ENCODE results near the gene DUS2. TPM values are rescaled to one million over a fixed set of nuclear protein-coding genes. Genes with fewer than 3 reads are reported as not detected.
"Not testable (repeated sequence)": the region's sequence is repeated elsewhere in the genome, so short reads cannot be mapped to it uniquely, and the experiment has no call there.

The DUS2 gene
- total RNA-seq, 4 donors from 2014 or later = 7.2 to 15.0 (median 8.7) TPM

DNA sequence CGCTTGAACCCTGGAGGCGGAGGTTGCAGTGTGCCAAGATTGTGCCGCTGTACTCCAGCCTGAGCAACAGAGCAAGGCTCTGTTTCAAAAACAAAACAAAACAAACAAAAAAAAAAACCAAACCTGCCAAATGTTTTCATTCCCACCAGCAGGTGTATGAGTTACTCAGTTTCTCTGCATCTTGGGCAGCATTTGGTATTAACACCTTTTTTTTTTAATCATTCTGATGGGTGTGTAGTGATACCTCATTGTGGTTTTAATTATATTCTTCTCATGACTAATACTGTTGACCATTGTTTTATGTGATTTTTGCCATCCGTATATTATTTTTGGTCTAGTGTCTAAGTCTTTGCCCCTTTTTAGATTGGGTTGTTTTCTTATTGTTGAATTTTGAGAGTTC, 77.4 kb downstream of the DUS2 start:
- Histone ChIP-seq H3K4me1 (peaks cover 0 to 17% (median under 1%) of the 10 kb centered on the region in 3 donors), H3K4me3 (no peak overlapping the region), H3K27ac (no peak overlapping the region), H3K36me3 (no peaks in the 10 kb centered on the region), H3K27me3 (no peaks in the 10 kb centered on the region), H3K9me3 (no peaks in the 10 kb centered on the region)
- no peak for ATAC-seq
- TF ChIP-seq CTCF (IDR thresholded peaks at IDR 0.05) (no peak), EP300 (IDR thresholded peaks at IDR 0.05) (no peak), POLR2A (IDR thresholded peaks at IDR 0.05) (no peak), POLR2AphosphoS5 (IDR thresholded peaks at IDR 0.05) (no peak)
- 78 to 86% methylated on average over 4 of the region's 4 CpGs for WGBS, 2 donors (ENCODE audit: low coverage in 1 of 2)

GRCh38 chr16:68105611-68106010, 82.5 kb downstream of the DUS2 start:
- Histone ChIP-seq H3K4me1 (peaks cover 0 to 5% (median 0%) of the 10 kb centered on the region in 3 donors), H3K27me3 (no peaks in the 10 kb centered on the region), H3K9me3 (peaks cover 0 to 11% (median 0%) of the 10 kb centered on the region in 3 donors), H3K36me3 (no peaks in the 10 kb centered on the region), H3K4me3 (no peak overlapping the region), H3K27ac (no peak overlapping the region)
- ATAC-seq = no peak
- WGBS, 2 donors (ENCODE audit: low coverage in 1 of 2) = 90 to 93% methylated on average over 3 of the region's 3 CpGs
- TF ChIP-seq CTCF (IDR thresholded peaks at IDR 0.05) (no peak), POLR2A (IDR thresholded peaks at IDR 0.05) (no peak), EP300 (IDR thresholded peaks at IDR 0.05) (no peak), POLR2AphosphoS5 (IDR thresholded peaks at IDR 0.05) (no peak)

- not testable (repeated sequence) for H3K27me3 ChIP-seq, H3K4me1 ChIP-seq, H3K4me3 ChIP-seq, H3K27ac ChIP-seq, ATAC-seq, H3K36me3 ChIP-seq
- peaks cover 0 to 11% (median 0%) of the 10 kb centered on the region in 3 donors for H3K9me3 ChIP-seq
- WGBS, 2 donors (ENCODE audit: low coverage in 1 of 2) = 74 to 89% methylated on average over 4 to 9 of the region's 9 CpGs
Measured at GRCh38 chr16:68107230-68107928, 84.3 kb downstream of the DUS2 start.

- ATAC-seq, H3K4me1 ChIP-seq, H3K27me3 ChIP-seq, H3K4me3 ChIP-seq, H3K36me3 ChIP-seq, H3K27ac ChIP-seq: not testable (repeated sequence)
- H3K9me3 ChIP-seq = peaks cover 0 to 11% (median 0%) of the 10 kb centered on the region in 3 donors
- 97 to 100% methylated on average over 5 of the region's 5 CpGs for WGBS, 2 donors (ENCODE audit: low coverage in 1 of 2)
Measured at GRCh38 chr16:68109156-68109555, 86.1 kb downstream of the DUS2 start.

DNA sequence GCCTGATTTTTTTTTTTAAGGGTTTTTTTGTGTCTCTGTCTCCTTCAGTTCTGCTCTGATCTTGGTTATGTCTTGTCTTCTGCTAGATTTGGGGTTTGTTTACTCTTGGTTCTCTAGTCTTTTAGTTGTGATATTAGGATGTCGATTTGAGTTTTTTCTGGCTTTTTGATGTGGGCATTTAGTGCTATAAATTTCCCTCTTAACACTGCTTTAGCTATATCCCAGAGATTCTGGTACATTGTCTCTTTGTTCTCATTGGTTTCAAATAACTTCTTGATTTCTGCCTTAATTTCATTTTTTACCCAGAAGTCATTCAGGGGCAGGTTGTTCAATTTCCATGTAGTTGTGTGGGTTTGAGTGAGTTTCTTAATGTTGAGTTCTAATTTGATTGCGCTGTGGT, 87.5 kb downstream of the DUS2 start:
- not testable (repeated sequence) for H3K4me3 ChIP-seq, H3K27me3 ChIP-seq, H3K4me1 ChIP-seq, H3K27ac ChIP-seq, ATAC-seq, H3K36me3 ChIP-seq
- 89 to 100% methylated on average over 1 to 2 of the region's 2 CpGs for WGBS, 2 donors (ENCODE audit: low coverage in 1 of 2)
- peaks cover 0 to 11% (median 0%) of the 10 kb centered on the region in 3 donors for H3K9me3 ChIP-seq

GRCh38 chr16:68111379-68111778, 88.3 kb downstream of the DUS2 start:
- Histone ChIP-seq H3K27me3 (no peaks in the 10 kb centered on the region), H3K4me1 (peaks cover 0 to 10% (median 0%) of the 10 kb centered on the region in 3 donors), H3K9me3 (peaks cover 0 to 11% (median 0%) of the 10 kb centered on the region in 3 donors), H3K4me3 (no peak overlapping the region), H3K36me3 (no peaks in the 10 kb centered on the region), H3K27ac (no peak overlapping the region)
- no peak for ATAC-seq
- 46 to 72% methylated on average over 2 of the region's 2 CpGs for WGBS, 2 donors (ENCODE audit: low coverage in 1 of 2)
- TF ChIP-seq EP300 (IDR thresholded peaks at IDR 0.05) (no peak), CTCF (IDR thresholded peaks at IDR 0.05) (no peak), POLR2A (IDR thresholded peaks at IDR 0.05) (no peak), POLR2AphosphoS5 (IDR thresholded peaks at IDR 0.05) (no peak)

Data from gastroesophageal sphincter (tissue), 4 donors.